SK-N-SH (cell line): ENCODE data around the gene BAK1.

Source experiments
- CTCF ChIP-seq: fragments of 200-600 bp; sonication (generic); IDR thresholded peaks from 2 replicates; pipeline ENCODE4 v1.6.1; 2017; ENCODE audit warnings: antibody characterized with exemption, mild to moderate bottlenecking, moderate library complexity
- GABPA ChIP-seq: IDR thresholded peaks from 2 replicates; pipeline ENCODE4 v1.4.0; 2012; ENCODE audit warnings: low read depth, mild to moderate bottlenecking
- POLR2AphosphoS5 ChIP-seq: IDR thresholded peaks from 2 replicates; pipeline ENCODE4 v1.6.1; 2012; ENCODE audit warnings: low read depth, low read length
- TAF1 ChIP-seq: IDR thresholded peaks from 2 replicates; pipeline ENCODE4 v1.6.1; 2012; ENCODE audit warnings: low read depth, mild to moderate bottlenecking, low read length, moderate library complexity, borderline replicate concordance
- USF1 ChIP-seq: IDR thresholded peaks from 2 replicates; pipeline ENCODE4 v1.4.0; 2012; ENCODE audit warnings: low read depth, borderline replicate concordance

- TF ChIP-seq GABPA (no peak), CTCF (no peak), POLR2AphosphoS5 (no peak), USF1 (no peak), TAF1 (no peak)
Observed at GRCh38 chr6:33599413-33599938, 19.4 kb upstream of the BAK1 start.
